ENCODE data around the gene CDK5. TPM values are rescaled to one million over a fixed set of nuclear protein-coding genes. Genes with fewer than 3 reads are reported as not detected.

The CDK5 gene
- polyA plus RNA-seq, 1 donor from 2014 or later = 88.3 TPM

- no peaks in the 10 kb centered on the region for H4K20me1 ChIP-seq (ENCODE audit: insufficient read depth)
- H3K9ac ChIP-seq (ENCODE audit: low read length) = no peak overlapping the region
- peak overlapping the region; percentile 38 for H3K4me3 ChIP-seq (ENCODE audit: low read length)
- no peaks in the 10 kb centered on the region for H3K79me2 ChIP-seq (replicated peaks; ENCODE audit: insufficient read depth, low read length)
- no peaks in the 10 kb centered on the region for H3F3A ChIP-seq (ENCODE audit: insufficient read depth, low read length, poor library complexity, severe bottlenecking)
- peaks cover 12% of the 10 kb centered on the region for H3K27me3 ChIP-seq (ENCODE audit: insufficient read depth, low read depth, low read length)
- H3K9me2 ChIP-seq (ENCODE audit: insufficient read depth, low read length) = no peaks in the 10 kb centered on the region
- H3K27ac ChIP-seq (ENCODE audit: low read length) = no peak overlapping the region
- H3K9me3 ChIP-seq (ENCODE audit: low read length) = no peaks in the 10 kb centered on the region
- no peak overlapping the region for H2AFZ ChIP-seq (ENCODE audit: low read depth, low read length)
- H3K4me2 ChIP-seq (ENCODE audit: low read length) = no peak overlapping the region
- H3K36me3 ChIP-seq (ENCODE audit: insufficient read depth, low read length) = no peaks in the 10 kb centered on the region
- TF ChIP-seq POLR2AphosphoS5 (IDR thresholded peaks at IDR 0.05) = peak; percentile 14
- TF ChIP-seq, protein P1, sequence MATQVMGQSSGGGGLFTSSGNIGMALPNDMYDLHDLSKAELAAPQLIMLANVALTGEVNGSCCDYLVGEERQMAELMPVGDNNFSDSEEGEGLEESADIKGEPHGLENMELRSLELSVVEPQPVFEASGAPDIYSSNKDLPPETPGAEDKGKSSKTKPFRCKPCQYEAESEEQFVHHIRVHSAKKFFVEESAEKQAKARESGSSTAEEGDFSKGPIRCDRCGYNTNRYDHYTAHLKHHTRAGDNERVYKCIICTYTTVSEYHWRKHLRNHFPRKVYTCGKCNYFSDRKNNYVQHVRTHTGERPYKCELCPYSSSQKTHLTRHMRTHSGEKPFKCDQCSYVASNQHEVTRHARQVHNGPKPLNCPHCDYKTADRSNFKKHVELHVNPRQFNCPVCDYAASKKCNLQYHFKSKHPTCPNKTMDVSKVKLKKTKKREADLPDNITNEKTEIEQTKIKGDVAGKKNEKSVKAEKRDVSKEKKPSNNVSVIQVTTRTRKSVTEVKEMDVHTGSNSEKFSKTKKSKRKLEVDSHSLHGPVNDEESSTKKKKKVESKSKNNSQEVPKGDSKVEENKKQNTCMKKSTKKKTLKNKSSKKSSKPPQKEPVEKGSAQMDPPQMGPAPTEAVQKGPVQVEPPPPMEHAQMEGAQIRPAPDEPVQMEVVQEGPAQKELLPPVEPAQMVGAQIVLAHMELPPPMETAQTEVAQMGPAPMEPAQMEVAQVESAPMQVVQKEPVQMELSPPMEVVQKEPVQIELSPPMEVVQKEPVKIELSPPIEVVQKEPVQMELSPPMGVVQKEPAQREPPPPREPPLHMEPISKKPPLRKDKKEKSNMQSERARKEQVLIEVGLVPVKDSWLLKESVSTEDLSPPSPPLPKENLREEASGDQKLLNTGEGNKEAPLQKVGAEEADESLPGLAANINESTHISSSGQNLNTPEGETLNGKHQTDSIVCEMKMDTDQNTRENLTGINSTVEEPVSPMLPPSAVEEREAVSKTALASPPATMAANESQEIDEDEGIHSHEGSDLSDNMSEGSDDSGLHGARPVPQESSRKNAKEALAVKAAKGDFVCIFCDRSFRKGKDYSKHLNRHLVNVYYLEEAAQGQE (IDR thresholded peaks at IDR 0.05; ENCODE audit: borderline replicate concordance) = no peak
Observed at GRCh38 chr7:151013733-151014497, 43.8 kb downstream of the CDK5 start.

GRCh38 chr7:151013356-151013732 lies 44.4 kb downstream of the CDK5 start:
- Histone ChIP-seq H3K4me2 (ENCODE audit: low read length) (no peak overlapping the region), H2AFZ (ENCODE audit: low read depth, low read length) (no peak overlapping the region), H3F3A (ENCODE audit: insufficient read depth, low read length, poor library complexity, severe bottlenecking) (no peaks in the 10 kb centered on the region), H3K36me3 (ENCODE audit: insufficient read depth, low read length) (no peaks in the 10 kb centered on the region), H3K9me3 (ENCODE audit: low read length) (no peaks in the 10 kb centered on the region), H3K79me2 (replicated peaks; ENCODE audit: insufficient read depth, low read length) (no peaks in the 10 kb centered on the region), H3K9me2 (ENCODE audit: insufficient read depth, low read length) (no peaks in the 10 kb centered on the region), H3K27ac (ENCODE audit: low read length) (no peak overlapping the region), H3K27me3 (ENCODE audit: insufficient read depth, low read depth, low read length) (peaks cover 9% of the 10 kb centered on the region), H4K20me1 (ENCODE audit: insufficient read depth) (no peaks in the 10 kb centered on the region), H3K9ac (ENCODE audit: low read length) (no peak overlapping the region), H3K4me3 (ENCODE audit: low read length) (no peak overlapping the region)
- TF ChIP-seq EP300 (conservative IDR thresholded peaks at IDR 0.05; ENCODE audit: poor library complexity, severe bottlenecking) = no peak
- TF ChIP-seq, protein P2, sequence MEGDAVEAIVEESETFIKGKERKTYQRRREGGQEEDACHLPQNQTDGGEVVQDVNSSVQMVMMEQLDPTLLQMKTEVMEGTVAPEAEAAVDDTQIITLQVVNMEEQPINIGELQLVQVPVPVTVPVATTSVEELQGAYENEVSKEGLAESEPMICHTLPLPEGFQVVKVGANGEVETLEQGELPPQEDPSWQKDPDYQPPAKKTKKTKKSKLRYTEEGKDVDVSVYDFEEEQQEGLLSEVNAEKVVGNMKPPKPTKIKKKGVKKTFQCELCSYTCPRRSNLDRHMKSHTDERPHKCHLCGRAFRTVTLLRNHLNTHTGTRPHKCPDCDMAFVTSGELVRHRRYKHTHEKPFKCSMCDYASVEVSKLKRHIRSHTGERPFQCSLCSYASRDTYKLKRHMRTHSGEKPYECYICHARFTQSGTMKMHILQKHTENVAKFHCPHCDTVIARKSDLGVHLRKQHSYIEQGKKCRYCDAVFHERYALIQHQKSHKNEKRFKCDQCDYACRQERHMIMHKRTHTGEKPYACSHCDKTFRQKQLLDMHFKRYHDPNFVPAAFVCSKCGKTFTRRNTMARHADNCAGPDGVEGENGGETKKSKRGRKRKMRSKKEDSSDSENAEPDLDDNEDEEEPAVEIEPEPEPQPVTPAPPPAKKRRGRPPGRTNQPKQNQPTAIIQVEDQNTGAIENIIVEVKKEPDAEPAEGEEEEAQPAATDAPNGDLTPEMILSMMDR (IDR thresholded peaks at IDR 0.05; ENCODE audit: poor library complexity, severe bottlenecking) = no peak
- TF ChIP-seq POLR2AphosphoS5 (IDR thresholded peaks at IDR 0.05) = no peak
- TF ChIP-seq RAD21 (conservative IDR thresholded peaks at IDR 0.05) = no peak
- no peak for TF ChIP-seq SMC3 (conservative IDR thresholded peaks at IDR 0.05; ENCODE audit: poor library complexity)
- no peak for TF ChIP-seq MXI1 (conservative IDR thresholded peaks at IDR 0.05; ENCODE audit: poor library complexity, severe bottlenecking)
- TF ChIP-seq TAF1 (IDR thresholded peaks at IDR 0.05; ENCODE audit: low read depth) = no peak
- TF ChIP-seq, protein P1 (IDR thresholded peaks at IDR 0.05; ENCODE audit: borderline replicate concordance) = no peak
- no peak for TF ChIP-seq EZH2 (IDR thresholded peaks at IDR 0.05; ENCODE audit: borderline replicate concordance, insufficient read depth, low read length, poor library complexity, severe bottlenecking)
